IMR-90 (cell line): ENCODE data around the gene CACNA1D. TPM values are rescaled to one million over a fixed set of nuclear protein-coding genes. Genes with fewer than 3 reads are reported as not detected.

Source experiments
- ATAC-seq: fragments of 200-7000 bp; cut with Tn5 transposase; 2 replicates; pipeline ENCODE4 v1.9.1; 2020; ENCODE audit warnings: low read depth, mild to moderate bottlenecking, moderate library complexity
- BruUV-seq: library from RNA; stranded (reverse); fragments of 400-500 nt; replicated peaks from 2 replicates; lab custom pipeline; 2021; lab: Mats Ljungman, UMichigan
- CTCF ChIA-PET: fragments of 300-600 bp; formaldehyde crosslinking; extraction: SDS; loops from one replicate; lab custom pipeline; 2021; ENCODE audit warnings: antibody characterized with exemption; lab: Yijun Ruan, JAX
- POLR2A ChIA-PET: fragments of 300-600 bp; sonication (Branson Sonifier 250); formaldehyde crosslinking; loops from one replicate; lab custom pipeline; 2022; ENCODE audit warnings: antibody characterized with exemption; ENCODE audit not compliant: unreplicated experiment; lab: Charles Lee
- DNase-seq: peaks from one replicate; pipeline ENCODE4 v3.0.0; 2013
- H2AFZ ChIP-seq: replicated peaks from 2 replicates; pipeline ENCODE3; 2013; ENCODE audit warnings: low read length, mild to moderate bottlenecking; ENCODE audit not compliant: poor library complexity
- H2AK5ac ChIP-seq: 2 replicates; pipeline ENCODE4 v1.6.1; 2013; ENCODE audit warnings: low read depth, low read length, inconsistent platforms
- H2AK9ac ChIP-seq: replicated peaks from 2 replicates; pipeline ENCODE3; 2013; ENCODE audit warnings: mild to moderate bottlenecking, low read depth, low read length, moderate library complexity; ENCODE audit not compliant: poor library complexity
- H2BK120ac ChIP-seq: 2 replicates; pipeline ENCODE4 v1.6.1; 2013; ENCODE audit warnings: low read depth, low read length, inconsistent platforms
- H2BK15ac ChIP-seq: 3 replicates; pipeline ENCODE4 v1.6.1; 2013; ENCODE audit warnings: low read depth, low read length, inconsistent platforms
- H2BK20ac ChIP-seq: 2 replicates; pipeline ENCODE4 v1.6.1; 2013; ENCODE audit warnings: low read depth, mild to moderate bottlenecking, inconsistent platforms, low read length, moderate library complexity
- H2BK5ac ChIP-seq: 2 replicates; pipeline ENCODE4 v1.6.1; 2013; ENCODE audit warnings: mild to moderate bottlenecking, low read depth, low read length, inconsistent platforms; ENCODE audit not compliant: poor library complexity, severe bottlenecking
- H3K14ac ChIP-seq: replicated peaks from 2 replicates; pipeline ENCODE4 v1.6.1; 2013; ENCODE audit warnings: low read depth, low read length, inconsistent platforms
- H3K18ac ChIP-seq: 2 replicates; pipeline ENCODE4 v1.6.1; 2013; ENCODE audit warnings: low read depth, low read length, control low read depth
- H3K23ac ChIP-seq: 2 replicates; pipeline ENCODE4 v1.6.1; 2013; ENCODE audit warnings: low read depth, low read length, inconsistent platforms
- H3K27ac ChIP-seq: 2 replicates; pipeline ENCODE4 v1.5.1; 2013; ENCODE audit warnings: mild to moderate bottlenecking, control low read depth, low read length; ENCODE audit not compliant: insufficient read depth
- H3K27me3 ChIP-seq: 2 replicates; pipeline ENCODE4 v1.6.1; 2013; ENCODE audit warnings: low read length; ENCODE audit not compliant: control insufficient read depth, insufficient read depth
- H3K36me3 ChIP-seq: 2 replicates; pipeline ENCODE4 v1.6.1; 2013; ENCODE audit warnings: low read length, mixed read lengths; ENCODE audit not compliant: control insufficient read depth, insufficient read depth
- H3K4ac ChIP-seq: 2 replicates; pipeline ENCODE4 v1.6.1; 2013; ENCODE audit warnings: low read depth, low read length, inconsistent platforms
- H3K4me1 ChIP-seq: 2 replicates; pipeline ENCODE4 v1.6.1; 2013; ENCODE audit warnings: low read length, mixed read lengths; ENCODE audit not compliant: control insufficient read depth, insufficient read depth
- H3K4me2 ChIP-seq: 2 replicates; pipeline ENCODE4 v1.6.1; 2013; ENCODE audit warnings: low read depth, mild to moderate bottlenecking, control low read depth, low read length, moderate library complexity
- H3K4me3 ChIP-seq: 2 replicates; pipeline ENCODE4 v1.5.1; 2013; ENCODE audit warnings: low read depth, mild to moderate bottlenecking, control low read depth, low read length, moderate library complexity; ENCODE audit not compliant: insufficient read depth
- H3K56ac ChIP-seq: 2 replicates; pipeline ENCODE4 v1.6.1; 2013; ENCODE audit warnings: low read length, inconsistent platforms; ENCODE audit not compliant: insufficient read depth; ENCODE audit errors: extremely low read depth
- H3K79me1 ChIP-seq, 2 experiments: 2 replicates each; pipeline ENCODE4 v1.6.1; 2013; ENCODE audit warnings: low read length in 2 of 2, inconsistent platforms in 1 of 2, low read depth in 1 of 2
- H3K9ac ChIP-seq: 2 replicates; pipeline ENCODE4 v1.6.1; 2013; ENCODE audit warnings: low read depth, low read length, control low read depth
- H3K9me1 ChIP-seq: 2 replicates; pipeline ENCODE4 v1.6.1; 2013; ENCODE audit warnings: low read length, inconsistent platforms; ENCODE audit not compliant: insufficient read depth
- H3K9me3 ChIP-seq: 2 replicates; pipeline ENCODE4 v1.6.1; 2013; ENCODE audit warnings: low read length; ENCODE audit not compliant: control insufficient read depth, insufficient read depth
- H4K20me1 ChIP-seq: 2 replicates; pipeline ENCODE4 v1.6.1; 2013; ENCODE audit warnings: low read length, inconsistent platforms; ENCODE audit not compliant: insufficient read depth
- H4K5ac ChIP-seq: 2 replicates; pipeline ENCODE4 v1.6.1; 2013; ENCODE audit warnings: mild to moderate bottlenecking, low read depth, low read length, control low read depth
- H4K8ac ChIP-seq, 2 experiments: 2 replicates each; pipeline ENCODE4 v1.6.1; 2013; ENCODE audit warnings: low read depth in 2 of 2, low read length in 2 of 2, control low read depth in 1 of 2, inconsistent platforms in 1 of 2
- H4K91ac ChIP-seq: 2 replicates; pipeline ENCODE4 v1.6.1; 2013; ENCODE audit warnings: low read depth, low read length, inconsistent platforms; ENCODE audit not compliant: insufficient read depth
- BHLHE40 ChIP-seq: fragments of 150-350 bp; IDR thresholded peaks from 2 replicates; pipeline ENCODE4 v1.6.1; 2016; ENCODE audit warnings: mild to moderate bottlenecking, low read depth, low read length
- CHD1 ChIP-seq: IDR thresholded peaks from 2 replicates; pipeline ENCODE4 v1.6.1; 2012; ENCODE audit warnings: low read depth, low read length, improper control_type of control experiment
- CTCF ChIP-seq: conservative IDR thresholded peaks from 2 replicates; pipeline ENCODE4 v1.5.1; 2012; ENCODE audit warnings: mild to moderate bottlenecking, low read depth, low read length, improper control_type of control experiment
- ELK1 ChIP-seq: fragments of 150-350 bp; IDR thresholded peaks from 2 replicates; pipeline ENCODE4 v1.6.1; 2016; ENCODE audit warnings: low read depth, mild to moderate bottlenecking, low read length, moderate library complexity, borderline replicate concordance
- MAFK ChIP-seq: IDR thresholded peaks from 2 replicates; pipeline ENCODE4 v1.6.1; 2012; ENCODE audit warnings: low read depth, low read length, improper control_type of control experiment
- MXI1 ChIP-seq: IDR thresholded peaks from 2 replicates; pipeline ENCODE4 v1.6.1; 2012; ENCODE audit warnings: low read depth, mild to moderate bottlenecking, low read length, moderate library complexity, borderline replicate concordance
- NFE2L2 ChIP-seq: fragments of 150-350 bp; IDR thresholded peaks from 2 replicates; pipeline ENCODE4 v1.6.1; 2016; ENCODE audit warnings: low read depth, mild to moderate bottlenecking, low read length
- POLR2A ChIP-seq: IDR thresholded peaks from 2 replicates; pipeline ENCODE4 v1.6.1; 2012; ENCODE audit warnings: mild to moderate bottlenecking, low read depth, low read length
- USF2 ChIP-seq: fragments of 150-350 bp; IDR thresholded peaks from 2 replicates; pipeline ENCODE4 v1.6.1; 2017; ENCODE audit warnings: mild to moderate bottlenecking, antibody characterized with exemption, low read length, low read depth
- WGBS, 2 experiments: methylation state at CpG; one replicate each; pipeline versions ENCODE4 v1.1.5 to v1.1.7; 2013; ENCODE audit warnings: missing lambda C conversion rate in 2 of 2; ENCODE audit not compliant: insufficient read length in 1 of 2; ENCODE audit errors: extremely low coverage in 2 of 2; 5-methylcytosine and 5-hydroxymethylcytosine counted together
- dilution Hi-C: fragments of 300-500 bp; cut with HindIII; formaldehyde crosslinking; loops from one replicate; pipeline ENCODE4 v1.14.3; 2018; ENCODE audit warnings: low sequenced_read_pairs; ENCODE audit not compliant: unreplicated experiment
- in situ Hi-C: fragments of 300-500 bp; cut with MboI; formaldehyde crosslinking; loops from 3 replicates; pipeline ENCODE4 v1.14.3; 2019; ENCODE audit warnings: low sequenced_read_pairs, inconsistent platforms, mixed read lengths
- intact Hi-C: fragments of 100-400 bp; cut with micrococcal nuclease; formaldehyde crosslinking; loops from 2 replicates; pipeline ENCODE4 v1.10.0; 2022
- polyA plus RNA-seq, 3 experiments: library from polyadenylated mRNA; depleted of rRNA; stranded (reverse); fragments of >200 nt; gene quantifications; 2 replicates each; pipeline ENCODE4 v1.2.3, GENCODE V29; 2012; ENCODE audit warnings: low replicate concordance in 1 of 3
- total RNA-seq: library from RNA; depleted of rRNA; stranded (reverse); fragments of >200 nt; gene quantifications from 2 replicates; pipeline ENCODE4 v1.2.3, GENCODE V29; 2012

CACNA1D gene
- total and polyA plus RNA-seq, 2 of the 4 experiments (the other 2 are of a cell fraction) = 0.07 TPM; not detected in 1

- no peak overlapping the region for H3K4me2 ChIP-seq
- WGBS, 2 experiments = no CpG with 5 or more reads among the region's 2 CpGs
Measured at GRCh38 chr3:53729618-53730017, 235.2 kb downstream of the CACNA1D start.

More at GRCh38 chr3:53729618-53730017, 235.2 kb downstream of the CACNA1D start:
- no peaks in the 10 kb centered on the region for H3K4me1 ChIP-seq
- no peak overlapping the region for H2BK15ac ChIP-seq
- no peak overlapping the region for H4K8ac ChIP-seq
- no peak overlapping the region for H2AFZ ChIP-seq
- no peaks in the 10 kb centered on the region for H3K79me1 ChIP-seq
- H3K4ac ChIP-seq = no peak overlapping the region
- POLR2A ChIA-PET = no interaction called here
- H4K20me1 ChIP-seq = no peaks in the 10 kb centered on the region
- no peak overlapping the region for H3K14ac ChIP-seq
- H3K4me3 ChIP-seq = no peak overlapping the region
- TF ChIP-seq ELK1 = no peak
- TF ChIP-seq MAFK = no peak
- no peak for TF ChIP-seq MXI1
- TF ChIP-seq POLR2A = no peak
- TF ChIP-seq BHLHE40 = no peak
- TF ChIP-seq CTCF = no peak
- TF ChIP-seq CHD1 = no peak
- no peak for TF ChIP-seq NFE2L2
- TF ChIP-seq USF2 = no peak
- intact Hi-C loops (no loop called here), in situ Hi-C loops (no loop called here), dilution Hi-C loops (no loop called here)
- ATAC-seq (no peak), DNase-seq (no peak)
- no peak overlapping the region for H3K9ac ChIP-seq
- H3K9me1 ChIP-seq = no peaks in the 10 kb centered on the region; the same call in 1 of the 2 replicates
- H3K23ac ChIP-seq = no peak overlapping the region
- CTCF ChIA-PET = no interaction called here
- no peak overlapping the region for H2BK20ac ChIP-seq
- no peak overlapping the region for H3K56ac ChIP-seq
- H3K9me3 ChIP-seq = no peaks in the 10 kb centered on the region
- no peak overlapping the region for H4K5ac ChIP-seq
- H2BK5ac ChIP-seq = no peak overlapping the region
- no peak overlapping the region for H3K27ac ChIP-seq
- no peaks in the 10 kb centered on the region for H3K36me3 ChIP-seq
- peaks cover 2% of the 10 kb centered on the region for H3K27me3 ChIP-seq
- no TSS peak for BruUV-seq
- no peak overlapping the region for H4K91ac ChIP-seq
- no peak overlapping the region for H2BK120ac ChIP-seq
- H3K18ac ChIP-seq = no peak overlapping the region
- no peak overlapping the region for H2AK5ac ChIP-seq
- no peak overlapping the region for H2AK9ac ChIP-seq
